H1 (cell line): ENCODE measurements around the gene SPPL2B. TPM values are rescaled to one million over a fixed set of nuclear protein-coding genes. Genes with fewer than 3 reads are reported as not detected.

Experiments
- BCL11A ChIP-seq, 2 experiments: IDR thresholded peaks; one replicate each; pipeline ENCODE4 v1.6.1; 2011; ENCODE audit warnings: low read depth in 2 of 2, low read length in 2 of 2, mild to moderate bottlenecking in 2 of 2
- BRCA1 ChIP-seq: IDR thresholded peaks from 2 replicates; pipeline ENCODE4 v1.6.1; 2012; ENCODE audit warnings: low read depth, low read length, improper control_type of control experiment
- CBX8 ChIP-seq: fragments of 300-800, 300-1000 bp; sonication (generic); IDR thresholded peaks from 2 replicates; pipeline ENCODE4 v1.7.1; 2016; ENCODE audit warnings: low read depth, low read length, borderline replicate concordance
- CHD1 ChIP-seq: IDR thresholded peaks from 2 replicates; pipeline ENCODE4 v1.6.1; 2012; ENCODE audit warnings: low read depth, low read length, improper control_type of control experiment
- EGR1 ChIP-seq: IDR thresholded peaks from 2 replicates; pipeline ENCODE4 v1.6.1; 2011; ENCODE audit warnings: low read depth, low read length, borderline replicate concordance
- EZH2 ChIP-seq: fragments of 200-600 bp; sonication (generic); IDR thresholded peaks from 2 replicates; pipeline ENCODE4 v1.7.1; 2012; ENCODE audit warnings: low read depth, mild to moderate bottlenecking, moderate library complexity, low read length, inconsistent platforms; ENCODE audit not compliant: severe bottlenecking
- FOSL1 ChIP-seq: IDR thresholded peaks from 2 replicates; pipeline ENCODE4 v1.6.1; 2011; ENCODE audit warnings: mild to moderate bottlenecking, low read depth, low read length, moderate library complexity; ENCODE audit not compliant: insufficient read depth
- GABPA ChIP-seq: IDR thresholded peaks from 2 replicates; pipeline ENCODE4 v1.6.1; 2011; ENCODE audit warnings: mild to moderate bottlenecking, low read length, moderate library complexity, borderline replicate concordance; ENCODE audit not compliant: insufficient read depth
- JUND ChIP-seq: IDR thresholded peaks from 2 replicates; pipeline ENCODE4 v1.6.1; 2011; ENCODE audit warnings: mild to moderate bottlenecking, improper control_type of control experiment, low read length
- POLR2A ChIP-seq, 2 experiments: IDR thresholded peaks; 1 replicate in 1 of 2; 2 replicates in 1 of 2; pipeline ENCODE4 v1.6.1; 2011; ENCODE audit warnings: low read depth in 2 of 2, low read length in 2 of 2, mild to moderate bottlenecking in 2 of 2; ENCODE audit errors: control extremely low read depth in 1 of 2
- RNF2 ChIP-seq: fragments of 200-900, 300-1000 bp; sonication (generic); IDR thresholded peaks from 2 replicates; pipeline ENCODE4 v1.7.1; 2016; ENCODE audit warnings: borderline replicate concordance, low read depth, mild to moderate bottlenecking, antibody characterized with exemption, low read length; ENCODE audit not compliant: poor library complexity, severe bottlenecking; ENCODE audit errors: missing control alignments
- SP4 ChIP-seq: IDR thresholded peaks from 2 replicates; pipeline ENCODE4 v1.6.1; 2012; ENCODE audit warnings: low read length, inconsistent platforms
- SUZ12 ChIP-seq: fragments of 200-600 bp; sonication (generic); IDR thresholded peaks from 2 replicates; pipeline ENCODE4 v1.6.1; 2012; ENCODE audit warnings: mild to moderate bottlenecking, inconsistent platforms, low read length, moderate library complexity, mixed read lengths
- polyA plus RNA-seq, 7 experiments: library from polyadenylated mRNA; depleted of rRNA in 3 of 7; stranded (reverse) in 5 of 7; unstranded in 2 of 7; fragments of >200 nt in 5 of 7; fragments of 200-250 nt in 2 of 7; gene quantifications; 1 replicate in 5 of 7; 2 replicates in 1 of 7; 4 replicates in 1 of 7; pipeline versions ENCODE4 v1.2.1 to v1.2.3, GENCODE V29; 2011 to 2013; ENCODE audit warnings: missing spikeins in 2 of 7, mixed read lengths in 2 of 7
- total RNA-seq: library from RNA; stranded (reverse); fragmentation: NEBNext Ultra II Directional; extraction: Animal tissue kit (Norgen Biotek cat#: 25700); gene quantifications from 2 replicates; pipeline ENCODE4 v1.2.1, GENCODE V29; 2021
- TF ChIP-seq, protein P1 (sequence below): IDR thresholded peaks from 2 replicates; pipeline ENCODE4 v1.6.1; 2012; ENCODE audit warnings: low read length, inconsistent platforms

Gene SPPL2B
- total and polyA plus RNA-seq, 2 of the 8 experiments (the other 6 are each of a cell fraction or from before 2014, with no cell fraction given) = 34.8 to 55.7 TPM

DNA sequence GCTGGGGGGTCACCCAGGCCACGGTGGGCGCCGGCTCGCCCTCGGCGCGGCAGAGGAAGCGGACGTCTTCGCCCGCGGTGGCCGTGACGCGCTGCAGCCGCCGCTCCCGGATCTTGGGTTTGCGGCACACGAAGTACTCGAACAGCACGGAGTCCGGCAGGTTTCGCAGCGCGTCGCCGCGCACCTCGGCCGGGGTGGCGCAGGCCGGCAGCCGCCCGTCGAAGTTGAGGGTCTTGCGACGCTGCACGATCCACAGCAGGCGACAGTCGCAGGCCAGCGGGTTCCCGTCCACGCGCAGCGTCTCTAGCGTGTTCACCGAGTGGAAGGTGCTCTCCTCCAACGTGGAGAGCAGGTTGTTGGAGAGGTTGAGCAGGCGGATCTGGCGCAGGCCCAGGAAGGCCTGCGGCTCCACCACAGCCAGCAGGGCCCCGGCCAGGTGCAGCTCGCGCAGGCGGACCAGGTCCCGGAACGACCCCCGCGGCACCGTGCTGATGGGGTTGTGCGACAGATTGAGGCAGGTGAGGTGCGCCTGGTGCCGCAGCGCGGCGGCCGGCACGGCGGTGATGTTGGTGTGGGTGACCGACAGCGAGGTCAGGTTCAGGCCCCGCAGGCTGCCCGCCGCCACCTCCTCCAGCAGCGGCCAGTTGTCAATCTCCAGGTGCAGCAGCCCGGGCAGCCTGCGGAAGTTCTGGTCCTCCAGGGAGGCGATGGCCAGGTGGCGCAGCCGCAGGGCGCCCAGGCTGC lies 37.9 kb upstream of the SPPL2B start (continued):
- no peak; the same call in none of the 2 replicates for TF ChIP-seq GABPA
- TF ChIP-seq FOSL1 = no peak
- TF ChIP-seq EZH2 = peak; percentile 98
- TF ChIP-seq EGR1 = no peak
- no peak for TF ChIP-seq SP4
- no peak for TF ChIP-seq JUND
- TF ChIP-seq BRCA1 = no peak
- TF ChIP-seq, protein P1, sequence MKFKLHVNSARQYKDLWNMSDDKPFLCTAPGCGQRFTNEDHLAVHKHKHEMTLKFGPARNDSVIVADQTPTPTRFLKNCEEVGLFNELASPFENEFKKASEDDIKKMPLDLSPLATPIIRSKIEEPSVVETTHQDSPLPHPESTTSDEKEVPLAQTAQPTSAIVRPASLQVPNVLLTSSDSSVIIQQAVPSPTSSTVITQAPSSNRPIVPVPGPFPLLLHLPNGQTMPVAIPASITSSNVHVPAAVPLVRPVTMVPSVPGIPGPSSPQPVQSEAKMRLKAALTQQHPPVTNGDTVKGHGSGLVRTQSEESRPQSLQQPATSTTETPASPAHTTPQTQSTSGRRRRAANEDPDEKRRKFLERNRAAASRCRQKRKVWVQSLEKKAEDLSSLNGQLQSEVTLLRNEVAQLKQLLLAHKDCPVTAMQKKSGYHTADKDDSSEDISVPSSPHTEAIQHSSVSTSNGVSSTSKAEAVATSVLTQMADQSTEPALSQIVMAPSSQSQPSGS = no peak
- no peak for TF ChIP-seq CBX8
- TF ChIP-seq SUZ12 = peak; percentile 98
- TF ChIP-seq BCL11A (IDR thresholded peaks at IDR 0.05; ENCODE audit: low read depth in 2 of 2, low read length in 2 of 2) = no peak
- no peak for TF ChIP-seq POLR2A (IDR thresholded peaks at IDR 0.05; ENCODE audit: control extremely low read depth in 1 of 2, low read depth in 2 of 2, low read length in 2 of 2)
- TF ChIP-seq RNF2 = peak; percentile 44
- TF ChIP-seq CHD1 = no peak
- TF ChIP-seq, all 59 proteins: peak for 5
